Measurements from ENCODE around the gene DRD1. TPM values are rescaled to one million over a fixed set of nuclear protein-coding genes. Genes with fewer than 3 reads are reported as not detected.

The DRD1 gene
- total RNA-seq, 4 donors from 2014 or later = 0.13 TPM; not detected in 3

GRCh38 chr5:175484322-175484721 is 40.3 kb upstream of the DRD1 start:
- H3K36me3 ChIP-seq = peaks cover 0 to 36% of the 10 kb centered on the region in 2 donors

GRCh38 chr5:175483337-175483736 is 39.4 kb upstream of the DRD1 start:
- ATAC-seq = no peak
- peaks cover 0 to 26% of the 10 kb centered on the region in 2 donors for H3K36me3 ChIP-seq
- no peak overlapping the region for H3K4me3 ChIP-seq
- no peaks in the 10 kb centered on the region for H3K27me3 ChIP-seq
- H3K9me3 ChIP-seq = no peaks in the 10 kb centered on the region
- TF ChIP-seq EP300 (IDR thresholded peaks at IDR 0.05) = no peak
- TF ChIP-seq POLR2AphosphoS5 (IDR thresholded peaks at IDR 0.05) = no peak
- no peak for TF ChIP-seq CTCF (IDR thresholded peaks at IDR 0.05)
- TF ChIP-seq POLR2A (IDR thresholded peaks at IDR 0.05) = no peak
- 91 to 97% methylated on average over 6 to 8 of the region's 8 CpGs for WGBS, 2 donors (ENCODE audit: low coverage in 1 of 2)
- H3K27ac ChIP-seq = no peak overlapping the region
- peaks cover 0 to 19% (median 10%) of the 10 kb centered on the region in 3 donors for H3K4me1 ChIP-seq

More at GRCh38 chr5:175484322-175484721, 40.3 kb upstream of the DRD1 start:
- ATAC-seq = no peak
- WGBS, 2 donors (ENCODE audit: low coverage in 1 of 2) = 99% methylated on average over 10 of the region's 26 CpGs; no CpG with 5 or more reads in 1 of the 2 donors
- Histone ChIP-seq H3K27ac (no peak overlapping the region), H3K9me3 (no peaks in the 10 kb centered on the region), H3K4me3 (no peak overlapping the region), H3K4me1 (peaks cover 0 to 15% (median 7%) of the 10 kb centered on the region in 3 donors), H3K27me3 (no peaks in the 10 kb centered on the region)
- TF ChIP-seq EP300 (IDR thresholded peaks at IDR 0.05) = no peak
- no peak for TF ChIP-seq POLR2AphosphoS5 (IDR thresholded peaks at IDR 0.05)
- no peak for TF ChIP-seq CTCF (IDR thresholded peaks at IDR 0.05)
- TF ChIP-seq POLR2A (IDR thresholded peaks at IDR 0.05) = no peak

GRCh38 chr5:175479125-175479881 is 35.3 kb upstream of the DRD1 start:
- H3K27ac ChIP-seq = peak overlapping the region; percentile 27 to 89 (median 86)
- no peaks in the 10 kb centered on the region for H3K9me3 ChIP-seq
- 28 to 31% methylated on average over 10 to 13 of the region's 13 CpGs for WGBS, 2 donors (ENCODE audit: low coverage in 1 of 2)
- peaks cover 2% of the 10 kb centered on the region for H3K27me3 ChIP-seq
- H3K4me1 ChIP-seq = peaks cover 0 to 25% (median 10%) of the 10 kb centered on the region in 3 donors
- peak overlapping the region; percentile 89 to 98 for H3K4me3 ChIP-seq
- TF ChIP-seq POLR2AphosphoS5 (IDR thresholded peaks at IDR 0.05) (no peak), CTCF (IDR thresholded peaks at IDR 0.05) (no peak), POLR2A (IDR thresholded peaks at IDR 0.05) (no peak), EP300 (IDR thresholded peaks at IDR 0.05) (no peak)
- no peak for ATAC-seq
- peaks cover 0 to 12% of the 10 kb centered on the region in 2 donors for H3K36me3 ChIP-seq

- ATAC-seq = peak; percentile 93
- Histone ChIP-seq H3K27me3 (peaks cover 10% of the 10 kb centered on the region), H3K27ac (peak within 1 kb of the TSS; percentile 27 to 89 (median 86)), H3K4me1 (peaks cover 0 to 25% (median 10%) of the 10 kb centered on the region in 3 donors), H3K4me3 (peak within 1 kb of the TSS; percentile 89 to 98), H3K9me3 (no peaks in the 10 kb centered on the region), H3K36me3 (peaks cover 0 to 4% of the 10 kb centered on the region in 2 donors)
- TF ChIP-seq POLR2AphosphoS5 (IDR thresholded peaks at IDR 0.05) (peak; percentile 12), POLR2A (IDR thresholded peaks at IDR 0.05) (peak; percentile 60 to 62), EP300 (IDR thresholded peaks at IDR 0.05) (no peak), CTCF (IDR thresholded peaks at IDR 0.05) (no peak)
- WGBS, 2 donors (ENCODE audit: low coverage in 1 of 2) = 0% methylated on average over 1 of the region's 94 CpGs; no CpG with 5 or more reads in 1 of the 2 donors
These were observed 34.6 kb upstream of the DRD1 start, which contains the start of gene SFXN1 for GRCh38 chr5:175478384-175479124. SFXN1 (plus strand) TSS chr5:175478560; CDS start chr5:175492104, 13,544 bp downstream.

All from gastroesophageal sphincter (tissue), 4 donors.